Prostate gland (tissue), 2 donors: Measurements from ENCODE around the gene ANKRD10. TPM values are rescaled to one million over a fixed set of nuclear protein-coding genes. Genes with fewer than 3 reads are reported as not detected.

Experiments
- DNase-seq: peaks from one replicate; pipeline ENCODE4 v3.0.0-alpha.2; 2019; ENCODE audit warnings: low spot score
- H3K27ac ChIP-seq, 2 donors: fragments of 200-600 bp; sonication (generic); 2 replicates each; pipeline ENCODE4 v1.5.1; 2017 to 2019
- H3K27me3 ChIP-seq: fragments of 200-600 bp; sonication (generic); replicated peaks from 2 replicates; pipeline ENCODE4 v1.5.1; 2019; ENCODE audit not compliant: insufficient read depth
- H3K36me3 ChIP-seq, 2 donors: fragments of 200-600 bp; sonication (generic); 1 replicate in 1 of 2; 2 replicates in 1 of 2; pipeline versions ENCODE4 v1.5.1 to v1.8.1; 2017 to 2019
- H3K4me1 ChIP-seq: fragments of 200-600 bp; sonication (generic); replicated peaks from 2 replicates; pipeline ENCODE4 v1.5.1; 2019
- H3K4me3 ChIP-seq, 2 donors: fragments of 200-600 bp; sonication (generic); 2 replicates each; pipeline ENCODE4 v1.5.1; 2017 to 2019
- H3K9me3 ChIP-seq: fragments of 200-600 bp; sonication (generic); 2 replicates; pipeline ENCODE4 v1.5.1; 2017
- POLR2A ChIP-seq: fragments of 450-650 bp; IDR thresholded peaks from one replicate; pipeline ENCODE4 v1.6.1; 2016; ENCODE audit warnings: antibody characterized with exemption, mild to moderate bottlenecking
- POLR2AphosphoS5 ChIP-seq: sonication (generic); formaldehyde crosslinking; IDR thresholded peaks from one replicate; pipeline ENCODE4 v1.6.1; 2017; ENCODE audit warnings: antibody characterized with exemption
- WGBS: methylation state at CpG from one replicate; pipeline ENCODE4 v1.1.5; 2018; 5-methylcytosine and 5-hydroxymethylcytosine counted together
- intact Hi-C: fragments of 100-400 bp; cut with DNase I; formaldehyde crosslinking; loops from one replicate; pipeline ENCODE4 v1.14.2; 2022
- total RNA-seq, 2 donors: library from RNA; depleted of rRNA; stranded (reverse); fragments of >200 nt; gene quantifications; one replicate each; pipeline ENCODE4 v1.1.0, GENCODE V29; 2016
- TF ChIP-seq, protein P1 (sequence below), 4 experiments: fragments of 200-600 bp in 2 of 4; fragments of 450-650 bp in 2 of 4; sonication (generic) in 2 of 4; IDR thresholded peaks; 1 replicate in 3 of 4; 2 replicates in 1 of 4; pipeline ENCODE4 v1.5.1; 2016 to 2019; ENCODE audit warnings: antibody characterized with exemption in 4 of 4, mild to moderate bottlenecking in 2 of 4, moderate library complexity in 2 of 4

The ANKRD10 gene
- total RNA-seq, 2 donors from 2014 or later: 99.9 to 155 TPM

- Histone ChIP-seq H3K36me3 (no peaks in the 10 kb centered on the region), H3K4me1 (peaks cover 41% of the 10 kb centered on the region), H3K9me3 (no peaks in the 10 kb centered on the region), H3K27me3 (no peaks in the 10 kb centered on the region), H3K27ac (peak overlapping the region in 1 of 2 donors; percentile 97), H3K4me3 (no peak overlapping the region)
- no peak for DNase-seq
- WGBS: 56% methylated on average over 2 of the region's 2 CpGs
- intact Hi-C loops: loop anchor here (2.0 to 10.0 kb wide), 2 partner anchors 41 to 303 kb away; no protein-coding TSS in a partner anchor
- TF ChIP-seq POLR2AphosphoS5 (no peak), POLR2A (no peak)
- TF ChIP-seq, protein P1, sequence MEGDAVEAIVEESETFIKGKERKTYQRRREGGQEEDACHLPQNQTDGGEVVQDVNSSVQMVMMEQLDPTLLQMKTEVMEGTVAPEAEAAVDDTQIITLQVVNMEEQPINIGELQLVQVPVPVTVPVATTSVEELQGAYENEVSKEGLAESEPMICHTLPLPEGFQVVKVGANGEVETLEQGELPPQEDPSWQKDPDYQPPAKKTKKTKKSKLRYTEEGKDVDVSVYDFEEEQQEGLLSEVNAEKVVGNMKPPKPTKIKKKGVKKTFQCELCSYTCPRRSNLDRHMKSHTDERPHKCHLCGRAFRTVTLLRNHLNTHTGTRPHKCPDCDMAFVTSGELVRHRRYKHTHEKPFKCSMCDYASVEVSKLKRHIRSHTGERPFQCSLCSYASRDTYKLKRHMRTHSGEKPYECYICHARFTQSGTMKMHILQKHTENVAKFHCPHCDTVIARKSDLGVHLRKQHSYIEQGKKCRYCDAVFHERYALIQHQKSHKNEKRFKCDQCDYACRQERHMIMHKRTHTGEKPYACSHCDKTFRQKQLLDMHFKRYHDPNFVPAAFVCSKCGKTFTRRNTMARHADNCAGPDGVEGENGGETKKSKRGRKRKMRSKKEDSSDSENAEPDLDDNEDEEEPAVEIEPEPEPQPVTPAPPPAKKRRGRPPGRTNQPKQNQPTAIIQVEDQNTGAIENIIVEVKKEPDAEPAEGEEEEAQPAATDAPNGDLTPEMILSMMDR (IDR thresholded peaks at IDR 0.05): no peak
Measured at GRCh38 chr13:110911880-110912279, 3.0 kb downstream of the ANKRD10 start.

GRCh38 chr13:110910013-110910890 is 4.6 kb downstream of the ANKRD10 start:
- TF ChIP-seq POLR2A (no peak), POLR2AphosphoS5 (no peak)
- TF ChIP-seq, protein P1 (IDR thresholded peaks at IDR 0.05): no peak
- Histone ChIP-seq H3K9me3 (no peaks in the 10 kb centered on the region), H3K36me3 (no peaks in the 10 kb centered on the region), H3K4me3 (no peak overlapping the region), H3K27me3 (no peaks in the 10 kb centered on the region), H3K4me1 (peaks cover 42% of the 10 kb centered on the region), H3K27ac (peak overlapping the region in 1 of 2 donors; percentile 77)
- DNase-seq: no peak
- intact Hi-C loops: loop anchor here (10.0 kb wide), 1 partner anchor 305 kb away; no protein-coding TSS in a partner anchor
- 77% methylated on average over 14 of the region's 14 CpGs for WGBS

- intact Hi-C loops: no loop called here
- Histone ChIP-seq H3K4me1 (peaks cover 42% of the 10 kb centered on the region), H3K9me3 (no peaks in the 10 kb centered on the region), H3K36me3 (no peaks in the 10 kb centered on the region), H3K27me3 (no peaks in the 10 kb centered on the region), H3K4me3 (no peak overlapping the region), H3K27ac (peak overlapping the region; percentile 63 to 77)
- no peak for TF ChIP-seq POLR2A
- TF ChIP-seq POLR2AphosphoS5: peak; percentile 85
- TF ChIP-seq, protein P1 (IDR thresholded peaks at IDR 0.05): no peak
- WGBS: 38% methylated on average over 9 of the region's 9 CpGs
- DNase-seq: peak; percentile 91
Measured at GRCh38 chr13:110907951-110908898, 6.6 kb downstream of the ANKRD10 start.

DNA sequence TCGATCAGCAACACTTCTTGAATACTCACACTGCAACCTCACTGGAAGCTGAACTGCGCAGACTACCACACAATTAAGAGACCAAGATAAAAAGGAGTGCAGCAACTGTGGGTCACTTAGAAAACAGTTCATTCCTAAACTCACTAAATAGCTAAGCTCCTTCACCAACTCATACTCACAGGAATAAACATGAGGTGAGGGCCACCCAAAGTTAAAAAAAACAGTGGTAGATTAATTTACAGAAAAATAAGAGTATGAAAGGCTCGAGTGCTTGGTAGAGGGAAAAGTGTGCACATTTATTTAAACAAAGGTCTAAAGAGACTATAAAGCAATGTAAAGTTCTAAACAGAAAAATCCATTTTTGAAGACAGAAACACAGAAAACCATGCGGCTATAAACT is 7.6 kb downstream of the ANKRD10 start:
- no peaks in the 10 kb centered on the region for H3K27me3 ChIP-seq
- no peaks in the 10 kb centered on the region for H3K36me3 ChIP-seq
- H3K9me3 ChIP-seq: no peaks in the 10 kb centered on the region
- H3K4me3 ChIP-seq: no peak overlapping the region
- no peak for DNase-seq
- intact Hi-C loops: no loop called here
- 69% methylated on average over 3 of the region's 4 CpGs for WGBS
- TF ChIP-seq, protein P1 (IDR thresholded peaks at IDR 0.05): no peak
- TF ChIP-seq POLR2AphosphoS5 (no peak), POLR2A (no peak)
- H3K4me1 ChIP-seq: peaks cover 38% of the 10 kb centered on the region
- H3K27ac ChIP-seq: peak overlapping the region; percentile 63 to 77
